Lower lobe of right lung (tissue), 2 donors: ENCODE data around the gene BCL7C. TPM values are rescaled to one million over a fixed set of nuclear protein-coding genes. Genes with fewer than 3 reads are reported as not detected.
A peak's percentile ranks its signal among the peaks of the same experiment; 100 is the strongest.

Source experiments
- ATAC-seq, 2 donors: fragments of 200-7000 bp; cut with Tn5 transposase; one replicate each; pipeline ENCODE4 v1.9.1; 2020 to 2022; ENCODE audit warnings: mild to moderate bottlenecking in 2 of 2, moderate library complexity in 2 of 2
- DNase-seq: peaks from one replicate; pipeline ENCODE4 v3.0.0-alpha.2; 2020
- H3K27ac ChIP-seq: fragments of 200-600 bp; one replicate; pipeline ENCODE4 v1.8.0; 2022
- H3K27me3 ChIP-seq: fragments of 200-600 bp; one replicate; pipeline ENCODE4 v1.8.0; 2022; ENCODE audit warnings: low read depth
- H3K36me3 ChIP-seq: fragments of 200-600 bp; one replicate; pipeline ENCODE4 v1.8.0; 2022; ENCODE audit warnings: mild to moderate bottlenecking
- H3K4me1 ChIP-seq: fragments of 200-600 bp; one replicate; pipeline ENCODE4 v1.8.0; 2022
- H3K4me3 ChIP-seq: fragments of 200-600 bp; one replicate; pipeline ENCODE4 v1.8.0; 2022; ENCODE audit warnings: mild to moderate bottlenecking
- H3K9me3 ChIP-seq: fragments of 200-600 bp; one replicate; pipeline ENCODE4 v1.8.0; 2022
- intact Hi-C: fragments of 100-400 bp; cut with DNase I; formaldehyde crosslinking; loops from one replicate; pipeline ENCODE4 v1.11.0; 2022
- total RNA-seq: library from RNA; stranded (reverse); fragmentation: NEBNext Ultra II Directional; extraction: Animal tissue kit (Norgen Biotek cat#: 25700); gene quantifications from one replicate; pipeline ENCODE4 v1.2.1, GENCODE V29; 2021
- TF ChIP-seq, protein P1 (sequence below): fragments of 200-600 bp; IDR thresholded peaks from one replicate; pipeline ENCODE4 v1.8.0; 2022; ENCODE audit warnings: antibody characterized with exemption, mild to moderate bottlenecking
- donor health status: DM: no; HTN: yes; CAD: no; lungs with severe emphysema.

The BCL7C gene
- total RNA-seq, 1 donor from 2014 or later = 23.3 TPM

DNA sequence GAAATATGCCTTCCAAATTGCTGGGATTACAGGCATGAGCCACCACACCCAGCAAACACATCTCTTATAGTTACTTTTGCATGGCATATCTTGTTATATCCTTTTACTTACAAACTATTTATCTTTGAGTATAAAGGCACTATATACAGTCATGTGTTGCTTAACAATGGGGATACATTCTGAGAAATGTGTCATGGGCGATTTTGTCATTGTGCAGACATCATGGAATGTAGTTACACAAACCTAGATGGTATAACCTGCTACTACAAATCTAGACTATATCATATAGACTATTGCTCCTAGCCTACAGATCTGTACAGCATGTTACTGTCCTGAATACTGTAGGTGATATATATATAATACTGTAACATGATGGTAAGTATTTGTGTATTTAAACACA, 43.6 kb downstream of the BCL7C start:
- Histone ChIP-seq H3K4me1 (peaks cover 3% of the 10 kb centered on the region), H3K27ac (no peak overlapping the region), H3K4me3 (no peak overlapping the region), H3K36me3 (peaks cover 11% of the 10 kb centered on the region), H3K9me3 (no peaks in the 10 kb centered on the region), H3K27me3 (no peaks in the 10 kb centered on the region)
- DNase-seq = no peak
- intact Hi-C loops = no loop called here
- no peak for ATAC-seq
- TF ChIP-seq, protein P1, sequence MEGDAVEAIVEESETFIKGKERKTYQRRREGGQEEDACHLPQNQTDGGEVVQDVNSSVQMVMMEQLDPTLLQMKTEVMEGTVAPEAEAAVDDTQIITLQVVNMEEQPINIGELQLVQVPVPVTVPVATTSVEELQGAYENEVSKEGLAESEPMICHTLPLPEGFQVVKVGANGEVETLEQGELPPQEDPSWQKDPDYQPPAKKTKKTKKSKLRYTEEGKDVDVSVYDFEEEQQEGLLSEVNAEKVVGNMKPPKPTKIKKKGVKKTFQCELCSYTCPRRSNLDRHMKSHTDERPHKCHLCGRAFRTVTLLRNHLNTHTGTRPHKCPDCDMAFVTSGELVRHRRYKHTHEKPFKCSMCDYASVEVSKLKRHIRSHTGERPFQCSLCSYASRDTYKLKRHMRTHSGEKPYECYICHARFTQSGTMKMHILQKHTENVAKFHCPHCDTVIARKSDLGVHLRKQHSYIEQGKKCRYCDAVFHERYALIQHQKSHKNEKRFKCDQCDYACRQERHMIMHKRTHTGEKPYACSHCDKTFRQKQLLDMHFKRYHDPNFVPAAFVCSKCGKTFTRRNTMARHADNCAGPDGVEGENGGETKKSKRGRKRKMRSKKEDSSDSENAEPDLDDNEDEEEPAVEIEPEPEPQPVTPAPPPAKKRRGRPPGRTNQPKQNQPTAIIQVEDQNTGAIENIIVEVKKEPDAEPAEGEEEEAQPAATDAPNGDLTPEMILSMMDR = no peak

DNA sequence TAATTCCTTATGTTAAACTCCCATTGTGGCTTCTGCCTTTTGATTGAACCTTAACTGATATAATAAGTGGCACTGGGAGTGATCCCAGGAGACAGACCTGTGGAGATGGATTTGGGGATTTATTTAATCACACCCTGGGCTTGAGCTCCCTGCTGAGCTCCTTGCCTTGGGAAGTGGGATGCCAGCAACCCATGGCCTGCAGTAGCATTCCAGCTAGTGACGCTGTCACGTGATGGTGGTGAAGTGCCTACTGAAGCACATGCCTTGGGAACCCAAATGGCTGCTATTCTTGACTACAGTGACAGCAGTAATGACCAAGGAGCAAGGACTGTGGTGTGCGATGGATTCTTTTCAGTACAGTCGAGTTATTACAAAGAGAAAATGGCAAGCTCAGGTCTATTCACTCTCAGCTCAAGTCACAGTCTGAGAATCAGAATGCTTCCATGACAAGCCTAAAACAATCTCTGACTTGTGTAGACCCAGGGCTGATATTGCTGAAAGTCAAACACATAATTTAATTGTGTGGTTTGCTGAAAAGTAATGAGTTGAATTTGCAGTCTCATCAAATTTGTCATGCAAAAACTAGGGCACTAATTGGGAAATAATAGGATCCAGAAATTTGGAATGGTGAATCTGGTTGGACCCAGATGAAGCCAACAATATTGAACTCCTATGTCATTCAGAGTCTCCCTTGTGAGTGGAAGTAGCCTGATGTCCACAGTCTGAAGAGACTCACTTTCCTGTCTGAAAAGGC, 47.1 kb downstream of the BCL7C start:
- peaks cover 8% of the 10 kb centered on the region for H3K4me1 ChIP-seq
- DNase-seq (no peak), ATAC-seq (no peak)
- no peak overlapping the region for H3K27ac ChIP-seq
- H3K9me3 ChIP-seq = no peaks in the 10 kb centered on the region
- TF ChIP-seq, protein P1 = no peak
- intact Hi-C loops = no loop called here
- no peaks in the 10 kb centered on the region for H3K36me3 ChIP-seq
- no peaks in the 10 kb centered on the region for H3K27me3 ChIP-seq
- no peak overlapping the region for H3K4me3 ChIP-seq

DNA sequence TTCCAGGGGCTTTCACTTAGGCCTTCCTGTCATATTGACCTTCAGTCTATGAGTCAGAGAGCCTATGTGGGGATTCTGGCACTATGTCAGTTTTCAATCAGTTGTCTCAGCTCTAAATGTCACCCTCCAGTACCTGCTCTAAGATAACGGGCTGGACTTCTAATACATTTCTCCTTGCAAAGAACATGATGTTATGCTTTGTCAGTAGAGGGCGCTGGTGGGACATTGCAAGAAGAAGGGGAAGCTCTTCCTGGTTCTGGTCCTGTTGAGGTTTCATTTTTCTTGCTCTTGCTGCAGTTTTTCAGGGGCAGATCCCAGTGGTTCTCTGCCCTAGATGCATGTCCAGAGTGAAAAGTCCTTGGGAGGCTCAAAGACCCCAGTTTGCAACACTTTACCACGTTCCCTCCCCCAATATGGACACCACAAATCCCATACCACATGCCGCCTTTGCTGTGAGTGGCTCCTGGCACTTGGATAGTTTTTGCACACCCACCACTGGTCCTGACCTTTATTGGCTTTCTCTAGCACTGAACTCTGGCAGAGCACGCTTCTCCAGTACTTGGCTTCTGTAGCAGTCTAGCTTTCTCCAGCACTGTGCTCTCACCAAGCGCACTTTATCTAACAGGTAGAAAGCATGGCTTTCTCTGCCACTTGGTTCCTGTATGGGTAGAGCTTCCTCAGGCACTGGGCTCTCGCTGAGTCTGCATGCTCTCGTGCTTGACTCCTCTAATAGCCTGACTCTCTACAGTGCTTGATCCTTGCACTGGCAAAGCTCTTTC, 49.0 kb downstream of the BCL7C start:
- TF ChIP-seq, protein P1 = peak; percentile 86
- no peaks in the 10 kb centered on the region for H3K36me3 ChIP-seq
- peak overlapping the region; percentile 28 for H3K4me3 ChIP-seq
- intact Hi-C loops = no loop called here
- H3K4me1 ChIP-seq = peaks cover 8% of the 10 kb centered on the region
- no peak for DNase-seq
- no peaks in the 10 kb centered on the region for H3K9me3 ChIP-seq
- H3K27ac ChIP-seq = peak overlapping the region; percentile 42
- no peaks in the 10 kb centered on the region for H3K27me3 ChIP-seq
- peak; percentile 89 to 91 for ATAC-seq

DNA sequence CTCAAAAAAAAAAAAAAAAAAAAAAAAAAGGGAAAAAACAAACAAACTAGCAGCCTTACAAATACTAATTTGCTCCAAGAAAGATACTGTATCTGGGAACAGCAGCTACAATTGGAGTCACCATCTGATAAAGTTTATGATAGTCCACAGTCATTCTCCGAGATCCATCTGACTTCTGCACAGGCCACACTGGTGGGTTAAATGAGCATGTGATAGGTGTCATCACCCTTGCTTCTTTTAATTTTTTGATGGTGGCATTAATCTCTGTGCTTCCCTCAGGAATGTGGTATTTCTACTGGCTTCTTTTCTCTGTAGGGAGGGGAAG, 49.6 kb downstream of the BCL7C start:
- intact Hi-C loops = no loop called here
- H3K9me3 ChIP-seq = no peaks in the 10 kb centered on the region
- TF ChIP-seq, protein P1 = no peak
- no peaks in the 10 kb centered on the region for H3K36me3 ChIP-seq
- ATAC-seq (no peak), DNase-seq (no peak)
- H3K4me1 ChIP-seq = peaks cover 12% of the 10 kb centered on the region
- no peak overlapping the region for H3K27ac ChIP-seq
- no peaks in the 10 kb centered on the region for H3K27me3 ChIP-seq
- H3K4me3 ChIP-seq = no peak overlapping the region

DNA sequence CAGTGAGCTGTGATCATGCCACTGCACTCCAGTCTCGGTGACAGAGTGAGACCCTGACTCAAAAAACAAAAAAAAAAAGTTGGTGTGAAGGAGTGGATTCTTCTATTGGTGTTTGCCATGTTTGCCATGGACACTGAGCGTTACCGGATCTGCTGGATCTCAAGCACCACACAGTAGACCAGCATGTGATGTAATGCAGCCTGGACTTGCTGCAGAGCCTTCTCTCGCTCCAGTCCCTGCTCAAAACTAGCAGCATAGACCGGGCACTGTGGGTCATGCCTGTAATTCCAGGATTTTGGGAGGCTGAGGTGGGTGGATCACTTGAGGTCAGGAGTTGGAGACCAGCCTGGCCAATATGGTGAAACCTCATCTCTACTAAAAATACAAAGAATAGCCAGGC, 50.4 kb downstream of the BCL7C start:
- no peak overlapping the region for H3K27ac ChIP-seq
- intact Hi-C loops = no loop called here
- no peaks in the 10 kb centered on the region for H3K27me3 ChIP-seq
- H3K36me3 ChIP-seq = no peaks in the 10 kb centered on the region
- peaks cover 16% of the 10 kb centered on the region for H3K4me1 ChIP-seq
- DNase-seq (no peak), ATAC-seq (no peak)
- TF ChIP-seq, protein P1 = no peak
- H3K9me3 ChIP-seq = no peaks in the 10 kb centered on the region
- no peak overlapping the region for H3K4me3 ChIP-seq
